WTC11 (cell line): Measurements from ENCODE around the gene TNFRSF14. TPM values are rescaled to one million over a fixed set of nuclear protein-coding genes. Genes with fewer than 3 reads are reported as not detected.

Source experiments
- ATAC-seq: fragments of 200-7000 bp; cut with Tn5 transposase; 2 replicates; pipeline ENCODE4 v1.10.0; 2021; ENCODE audit warnings: mild to moderate bottlenecking, moderate library complexity
- CTCF ChIA-PET: fragments of 300-600 bp; sonication (Branson Sonifier 250); formaldehyde crosslinking; loops from one replicate; lab custom pipeline; 2021; ENCODE audit warnings: antibody characterized with exemption; lab: Charles Lee
- POLR2A ChIA-PET: fragments of 350-600 bp; sonication (Branson Sonifier 250); formaldehyde crosslinking; loops from one replicate; lab custom pipeline; 2021; ENCODE audit warnings: antibody characterized with exemption; lab: Charles Lee
- DNase-seq: peaks from one replicate; pipeline ENCODE4 v3.0.0; 2021; ENCODE audit warnings: low spot score
- H3K27ac Mint-ChIP-seq: 2 replicates; pipeline ENCODE4 v1.8.0; 2021; ENCODE audit warnings: mixed read lengths
- H3K27me3 Mint-ChIP-seq: 2 replicates; pipeline ENCODE4 v1.8.0; 2021; ENCODE audit warnings: low read depth, mild to moderate bottlenecking, moderate library complexity, mixed read lengths
- H3K36me3 Mint-ChIP-seq: 2 replicates; pipeline ENCODE4 v1.8.0; 2021; ENCODE audit warnings: mixed read lengths
- H3K4me1 Mint-ChIP-seq: 2 replicates; pipeline ENCODE4 v1.8.0; 2022; ENCODE audit warnings: mixed read lengths
- H3K4me3 Mint-ChIP-seq: 2 replicates; pipeline ENCODE4 v1.8.0; 2021; ENCODE audit warnings: mild to moderate bottlenecking, moderate library complexity, mixed read lengths
- H3K9me3 Mint-ChIP-seq: 2 replicates; pipeline ENCODE4 v1.8.0; 2021; ENCODE audit warnings: mixed read lengths
- ARID4B ChIP-seq: sonication (generic); formaldehyde crosslinking; IDR thresholded peaks from 2 replicates; pipeline ENCODE4 v1.8.0; 2023; ENCODE audit warnings: missing genetic modification reagents, mild to moderate bottlenecking, borderline replicate concordance
- ATF2 ChIP-seq: sonication (generic); formaldehyde crosslinking; IDR thresholded peaks from 2 replicates; pipeline ENCODE4 v1.8.1; 2022; ENCODE audit warnings: low read depth, missing genetic modification reagents, borderline replicate concordance
- CTCF ChIP-seq: fragments of 200-600 bp; IDR thresholded peaks from 2 replicates; pipeline ENCODE4 v1.8.0; 2022; ENCODE audit warnings: antibody characterized with exemption
- E2F5 ChIP-seq: sonication (generic); formaldehyde crosslinking; IDR thresholded peaks from 2 replicates; pipeline ENCODE4 v1.8.1; 2022; ENCODE audit warnings: mild to moderate bottlenecking, moderate library complexity, missing genetic modification reagents
- GABPB1 ChIP-seq: sonication (generic); formaldehyde crosslinking; IDR thresholded peaks from 2 replicates; pipeline ENCODE4 v1.8.1; 2023; ENCODE audit warnings: mild to moderate bottlenecking, missing genetic modification reagents
- JUN ChIP-seq: sonication (generic); formaldehyde crosslinking; IDR thresholded peaks from 2 replicates; pipeline ENCODE4 v1.8.0; 2023; ENCODE audit warnings: mild to moderate bottlenecking, missing genetic modification reagents
- NFYB ChIP-seq: sonication (generic); formaldehyde crosslinking; conservative IDR thresholded peaks from 2 replicates; pipeline ENCODE4 v1.8.0; 2022; ENCODE audit warnings: low read depth, missing genetic modification reagents
- NR1H2 ChIP-seq: sonication (generic); formaldehyde crosslinking; IDR thresholded peaks from 2 replicates; pipeline ENCODE4 v1.9.0; 2021; ENCODE audit warnings: mild to moderate bottlenecking, moderate library complexity, missing genetic modification reagents
- NR2C2 ChIP-seq: sonication (generic); formaldehyde crosslinking; IDR thresholded peaks from 2 replicates; pipeline ENCODE4 v1.8.0; 2022; ENCODE audit warnings: mild to moderate bottlenecking, missing genetic modification reagents
- PREB ChIP-seq: sonication (generic); formaldehyde crosslinking; IDR thresholded peaks from 2 replicates; pipeline ENCODE4 v1.8.1; 2022; ENCODE audit warnings: mild to moderate bottlenecking, missing genetic modification reagents, moderate library complexity, borderline replicate concordance
- SP1 ChIP-seq: sonication (generic); formaldehyde crosslinking; conservative IDR thresholded peaks from 2 replicates; pipeline ENCODE4 v1.8.1; 2022; ENCODE audit warnings: missing genetic modification reagents
- ZNF232 ChIP-seq: sonication (generic); formaldehyde crosslinking; IDR thresholded peaks from 2 replicates; pipeline ENCODE4 v1.8.0; 2022; ENCODE audit warnings: mild to moderate bottlenecking, missing genetic modification reagents
- ZNF423 ChIP-seq: fragments of 250-450 bp; sonication (Bioruptor Pico); IDR thresholded peaks from 2 replicates; pipeline ENCODE4 v2.1.2; 2022; ENCODE audit warnings: mild to moderate bottlenecking, moderate library complexity
- ZNF671 ChIP-seq: fragments of 250-450 bp; sonication (Bioruptor Pico); IDR thresholded peaks from 2 replicates; pipeline ENCODE4 v1.8.0; 2021; ENCODE audit warnings: mild to moderate bottlenecking
- total RNA-seq: library from RNA; stranded (reverse); gene quantifications from 3 replicates; pipeline ENCODE4 v1.2.3, GENCODE V29; 2021
- TF ChIP-seq, protein P1 (sequence below): fragments of 250-450 bp; sonication (Bioruptor Pico); IDR thresholded peaks from 2 replicates; pipeline ENCODE4 v1.8.0; 2021; ENCODE audit warnings: mild to moderate bottlenecking
- TF ChIP-seq, protein P2 (sequence below): sonication (generic); formaldehyde crosslinking; IDR thresholded peaks from 2 replicates; pipeline ENCODE4 v1.8.1; 2023; ENCODE audit warnings: mild to moderate bottlenecking, missing genetic modification reagents
- TF ChIP-seq, protein P3 (sequence below): sonication (generic); formaldehyde crosslinking; IDR thresholded peaks from 2 replicates; pipeline ENCODE4 v1.8.1; 2023; ENCODE audit warnings: mild to moderate bottlenecking, missing genetic modification reagents, moderate library complexity

TNFRSF14 gene
- total RNA-seq, 1 experiment from 2014 or later, result 0.87 TPM

DNA sequence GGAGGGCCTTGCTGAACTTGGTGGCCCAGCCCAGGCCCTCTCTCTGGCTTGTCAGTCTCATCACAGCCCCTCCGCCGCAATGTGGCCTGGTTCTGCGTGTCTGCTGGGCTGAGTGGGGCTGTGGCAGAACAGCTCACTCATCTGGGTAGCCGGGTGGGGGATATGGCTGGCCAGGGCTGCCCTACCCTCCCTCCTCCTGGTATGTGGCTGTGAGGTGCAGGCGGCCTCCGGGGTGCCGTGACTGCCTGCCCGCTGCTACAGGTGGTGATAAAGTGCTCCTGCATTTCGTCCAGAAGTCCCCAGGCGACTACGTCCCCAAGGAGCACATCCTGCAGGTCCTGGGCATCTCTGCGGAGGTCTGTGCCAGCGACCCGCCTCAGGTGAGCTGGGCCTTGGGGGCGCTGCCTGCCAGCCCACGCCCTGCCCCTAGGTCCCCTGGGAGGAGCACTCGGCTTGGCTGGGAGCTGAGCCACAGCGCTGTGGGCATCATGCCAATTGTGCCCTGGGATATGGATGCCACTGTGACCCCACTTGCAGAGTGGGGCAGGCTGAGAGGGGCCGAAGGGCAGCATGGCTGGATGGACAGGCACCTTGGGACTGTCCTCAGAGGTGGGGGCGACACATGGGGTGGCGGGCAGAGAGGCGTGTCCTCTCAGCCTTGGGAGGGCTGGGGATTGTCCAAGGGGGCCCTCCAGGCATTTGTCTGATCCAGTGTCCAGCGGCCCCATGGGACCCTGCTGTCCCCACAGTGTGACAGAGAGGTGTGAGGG, 32.7 kb downstream of the TNFRSF14 start:
- H3K27ac Mint-ChIP-seq, result no peak overlapping the region
- H3K9me3 Mint-ChIP-seq, result peaks cover 12% of the 10 kb centered on the region
- peaks cover 15% of the 10 kb centered on the region for H3K36me3 Mint-ChIP-seq
- H3K4me1 Mint-ChIP-seq, result peaks cover 13% of the 10 kb centered on the region
- H3K27me3 Mint-ChIP-seq, result peaks cover 6% of the 10 kb centered on the region
- DNase-seq (no peak), ATAC-seq (no peak)
- TF ChIP-seq, protein P1, sequence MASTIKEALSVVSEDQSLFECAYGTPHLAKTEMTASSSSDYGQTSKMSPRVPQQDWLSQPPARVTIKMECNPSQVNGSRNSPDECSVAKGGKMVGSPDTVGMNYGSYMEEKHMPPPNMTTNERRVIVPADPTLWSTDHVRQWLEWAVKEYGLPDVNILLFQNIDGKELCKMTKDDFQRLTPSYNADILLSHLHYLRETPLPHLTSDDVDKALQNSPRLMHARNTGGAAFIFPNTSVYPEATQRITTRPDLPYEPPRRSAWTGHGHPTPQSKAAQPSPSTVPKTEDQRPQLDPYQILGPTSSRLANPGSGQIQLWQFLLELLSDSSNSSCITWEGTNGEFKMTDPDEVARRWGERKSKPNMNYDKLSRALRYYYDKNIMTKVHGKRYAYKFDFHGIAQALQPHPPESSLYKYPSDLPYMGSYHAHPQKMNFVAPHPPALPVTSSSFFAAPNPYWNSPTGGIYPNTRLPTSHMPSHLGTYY, result no peak
- no peak for TF ChIP-seq PREB (CRISPR knock-in tag)
- no peak for TF ChIP-seq ZNF671 (CRISPR knock-in tag)
- no peak for TF ChIP-seq ZNF423
- TF ChIP-seq SP1 (CRISPR knock-in tag), result no peak
- TF ChIP-seq NR2C2, result no peak
- no peak for TF ChIP-seq CTCF
- no peak for TF ChIP-seq GABPB1 (CRISPR knock-in tag)
- no peak for TF ChIP-seq NR1H2 (CRISPR knock-in tag)
- no peak for TF ChIP-seq ATF2 (CRISPR knock-in tag)
- TF ChIP-seq ARID4B, result no peak
- TF ChIP-seq JUN (CRISPR knock-in tag), result no peak
- TF ChIP-seq NFYB, result no peak
- CTCF ChIA-PET, result no interaction called here
- no peak overlapping the region for H3K4me3 Mint-ChIP-seq
- POLR2A ChIA-PET, result no interaction called here

GRCh38 chr1:2589431-2590232, 33.5 kb downstream of the TNFRSF14 start:
- DNase-seq (no peak), ATAC-seq (no peak)
- H3K36me3 Mint-ChIP-seq, result peaks cover 15% of the 10 kb centered on the region
- H3K27me3 Mint-ChIP-seq, result peaks cover 6% of the 10 kb centered on the region
- ChIA-PET POLR2A (no interaction called here), CTCF (no interaction called here)
- H3K9me3 Mint-ChIP-seq, result peaks cover 12% of the 10 kb centered on the region
- no peak overlapping the region for H3K4me3 Mint-ChIP-seq
- peaks cover 5% of the 10 kb centered on the region for H3K4me1 Mint-ChIP-seq
- H3K27ac Mint-ChIP-seq, result no peak overlapping the region
- TF ChIP-seq E2F5, result no peak
- TF ChIP-seq ZNF232, result no peak
- TF ChIP-seq CTCF, result no peak
- TF ChIP-seq, protein P2, sequence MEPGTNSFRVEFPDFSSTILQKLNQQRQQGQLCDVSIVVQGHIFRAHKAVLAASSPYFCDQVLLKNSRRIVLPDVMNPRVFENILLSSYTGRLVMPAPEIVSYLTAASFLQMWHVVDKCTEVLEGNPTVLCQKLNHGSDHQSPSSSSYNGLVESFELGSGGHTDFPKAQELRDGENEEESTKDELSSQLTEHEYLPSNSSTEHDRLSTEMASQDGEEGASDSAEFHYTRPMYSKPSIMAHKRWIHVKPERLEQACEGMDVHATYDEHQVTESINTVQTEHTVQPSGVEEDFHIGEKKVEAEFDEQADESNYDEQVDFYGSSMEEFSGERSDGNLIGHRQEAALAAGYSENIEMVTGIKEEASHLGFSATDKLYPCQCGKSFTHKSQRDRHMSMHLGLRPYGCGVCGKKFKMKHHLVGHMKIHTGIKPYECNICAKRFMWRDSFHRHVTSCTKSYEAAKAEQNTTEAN, result no peak
- TF ChIP-seq, protein P3, sequence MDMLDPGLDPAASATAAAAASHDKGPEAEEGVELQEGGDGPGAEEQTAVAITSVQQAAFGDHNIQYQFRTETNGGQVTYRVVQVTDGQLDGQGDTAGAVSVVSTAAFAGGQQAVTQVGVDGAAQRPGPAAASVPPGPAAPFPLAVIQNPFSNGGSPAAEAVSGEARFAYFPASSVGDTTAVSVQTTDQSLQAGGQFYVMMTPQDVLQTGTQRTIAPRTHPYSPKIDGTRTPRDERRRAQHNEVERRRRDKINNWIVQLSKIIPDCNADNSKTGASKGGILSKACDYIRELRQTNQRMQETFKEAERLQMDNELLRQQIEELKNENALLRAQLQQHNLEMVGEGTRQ (CRISPR knock-in tag), result no peak
